Measurements from ENCODE around the gene TIGD3. TPM values are rescaled to one million over a fixed set of nuclear protein-coding genes. Genes with fewer than 3 reads are reported as not detected.

The TIGD3 gene
- total RNA-seq, 2 donors from 2014 or later = 0.99 to 1.0 TPM

DNA sequence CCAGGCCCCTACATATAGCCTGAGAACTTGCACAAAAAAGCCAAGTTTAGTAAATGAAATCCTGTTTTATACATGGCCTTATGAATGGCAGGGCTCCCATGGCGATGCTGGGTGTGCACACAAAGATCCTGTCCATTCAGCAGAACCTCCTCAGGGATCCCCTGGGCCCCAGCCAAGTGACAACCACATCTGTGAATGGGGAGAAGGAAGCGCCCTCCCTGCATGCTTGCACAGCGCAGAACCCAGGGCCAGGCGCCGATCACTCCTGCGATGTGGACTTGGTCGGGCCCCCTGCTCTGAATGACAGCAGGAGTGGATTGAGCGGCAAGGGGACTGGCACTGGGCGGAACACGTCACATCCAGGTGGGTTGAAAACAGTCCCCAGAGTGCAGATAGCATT, 44.3 kb upstream of the TIGD3 start:
- H3K9ac ChIP-seq (ENCODE audit: extremely low read depth, low read length, poor library complexity, severe bottlenecking) = no peak overlapping the region
- peaks cover 42% of the 10 kb centered on the region for H3K27me3 Mint-ChIP-seq (ENCODE audit: insufficient read depth)
- no peak for DNase-seq
- 89 to 90% methylated on average over 10 of the region's 10 CpGs for WGBS, 2 experiments (ENCODE audit: insufficient coverage in 1 of 2, insufficient read length in 1 of 2)
- no peak overlapping the region for H3K4me3 Mint-ChIP-seq
- peaks cover 13% of the 10 kb centered on the region for H3K27me3 ChIP-seq (ENCODE audit: control insufficient read depth, insufficient read depth, low read length, poor library complexity, severe bottlenecking)
- no peak overlapping the region for H3K4me3 ChIP-seq (ENCODE audit: low read length)
- no peak overlapping the region for H3K27ac Mint-ChIP-seq
- no peaks in the 10 kb centered on the region for H3K36me3 ChIP-seq (ENCODE audit: control insufficient read depth, insufficient read depth, low read length)
- no peaks in the 10 kb centered on the region for H3K9me3 Mint-ChIP-seq
- peaks cover 3% of the 10 kb centered on the region for H3K4me1 ChIP-seq (ENCODE audit: control insufficient read depth, insufficient read depth, low read length)
- no peaks in the 10 kb centered on the region for H3K36me3 Mint-ChIP-seq (ENCODE audit: low read depth)
- H3K9me3 ChIP-seq (ENCODE audit: control insufficient read depth, low read length) = no peaks in the 10 kb centered on the region
- H3K4me1 Mint-ChIP-seq = peaks cover 4% of the 10 kb centered on the region
- peak overlapping the region; percentile 32 for H3K27ac ChIP-seq (ENCODE audit: low read depth, low read length)
- TF ChIP-seq, protein P1, sequence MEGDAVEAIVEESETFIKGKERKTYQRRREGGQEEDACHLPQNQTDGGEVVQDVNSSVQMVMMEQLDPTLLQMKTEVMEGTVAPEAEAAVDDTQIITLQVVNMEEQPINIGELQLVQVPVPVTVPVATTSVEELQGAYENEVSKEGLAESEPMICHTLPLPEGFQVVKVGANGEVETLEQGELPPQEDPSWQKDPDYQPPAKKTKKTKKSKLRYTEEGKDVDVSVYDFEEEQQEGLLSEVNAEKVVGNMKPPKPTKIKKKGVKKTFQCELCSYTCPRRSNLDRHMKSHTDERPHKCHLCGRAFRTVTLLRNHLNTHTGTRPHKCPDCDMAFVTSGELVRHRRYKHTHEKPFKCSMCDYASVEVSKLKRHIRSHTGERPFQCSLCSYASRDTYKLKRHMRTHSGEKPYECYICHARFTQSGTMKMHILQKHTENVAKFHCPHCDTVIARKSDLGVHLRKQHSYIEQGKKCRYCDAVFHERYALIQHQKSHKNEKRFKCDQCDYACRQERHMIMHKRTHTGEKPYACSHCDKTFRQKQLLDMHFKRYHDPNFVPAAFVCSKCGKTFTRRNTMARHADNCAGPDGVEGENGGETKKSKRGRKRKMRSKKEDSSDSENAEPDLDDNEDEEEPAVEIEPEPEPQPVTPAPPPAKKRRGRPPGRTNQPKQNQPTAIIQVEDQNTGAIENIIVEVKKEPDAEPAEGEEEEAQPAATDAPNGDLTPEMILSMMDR (conservative IDR thresholded peaks at IDR 0.05) = no peak

DNA sequence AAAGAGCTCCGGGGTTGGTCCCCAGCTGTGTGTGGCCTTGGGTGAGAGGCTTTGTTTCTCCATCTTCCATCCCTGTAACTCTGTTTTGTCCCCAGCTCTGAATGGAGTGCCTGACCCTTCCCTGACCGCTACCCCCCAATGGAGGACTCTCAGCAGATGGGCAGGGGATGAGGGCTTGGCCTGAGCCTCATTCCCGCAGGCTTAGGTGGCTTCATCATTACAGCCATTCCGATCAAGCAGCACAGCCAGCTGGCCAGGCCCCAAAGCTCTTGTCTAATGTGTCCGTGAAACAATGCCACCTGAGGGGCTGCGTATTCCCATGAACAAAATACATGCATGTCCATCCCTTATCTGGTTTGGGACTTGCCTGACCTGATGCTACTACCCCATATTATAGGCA, 43.8 kb upstream of the TIGD3 start:
- Histone ChIP-seq H3K4me3 (ENCODE audit: low read length) (no peak overlapping the region), H3K9me3 (ENCODE audit: control insufficient read depth, low read length) (no peaks in the 10 kb centered on the region), H3K4me1 (ENCODE audit: control insufficient read depth, insufficient read depth, low read length) (peaks cover 3% of the 10 kb centered on the region), H3K9ac (ENCODE audit: extremely low read depth, low read length, poor library complexity, severe bottlenecking) (no peak overlapping the region), H3K27me3 (ENCODE audit: control insufficient read depth, insufficient read depth, low read length, poor library complexity, severe bottlenecking) (peaks cover 13% of the 10 kb centered on the region), H3K27ac (ENCODE audit: low read depth, low read length) (peak overlapping the region; percentile 64), H3K36me3 (ENCODE audit: control insufficient read depth, insufficient read depth, low read length) (no peaks in the 10 kb centered on the region)
- Mint-ChIP-seq H3K27me3 (ENCODE audit: insufficient read depth) (peaks cover 42% of the 10 kb centered on the region), H3K9me3 (no peaks in the 10 kb centered on the region), H3K27ac (no peak overlapping the region), H3K4me1 (peaks cover 5% of the 10 kb centered on the region), H3K4me3 (no peak overlapping the region), H3K36me3 (ENCODE audit: low read depth) (no peaks in the 10 kb centered on the region)
- WGBS, 2 experiments (ENCODE audit: insufficient coverage in 1 of 2, insufficient read length in 1 of 2) = 87% methylated on average over 5 of the region's 6 CpGs; no CpG with 5 or more reads in 1 of the 2 experiments
- TF ChIP-seq, protein P1 (conservative IDR thresholded peaks at IDR 0.05) = no peak
- no peak for DNase-seq

DNA sequence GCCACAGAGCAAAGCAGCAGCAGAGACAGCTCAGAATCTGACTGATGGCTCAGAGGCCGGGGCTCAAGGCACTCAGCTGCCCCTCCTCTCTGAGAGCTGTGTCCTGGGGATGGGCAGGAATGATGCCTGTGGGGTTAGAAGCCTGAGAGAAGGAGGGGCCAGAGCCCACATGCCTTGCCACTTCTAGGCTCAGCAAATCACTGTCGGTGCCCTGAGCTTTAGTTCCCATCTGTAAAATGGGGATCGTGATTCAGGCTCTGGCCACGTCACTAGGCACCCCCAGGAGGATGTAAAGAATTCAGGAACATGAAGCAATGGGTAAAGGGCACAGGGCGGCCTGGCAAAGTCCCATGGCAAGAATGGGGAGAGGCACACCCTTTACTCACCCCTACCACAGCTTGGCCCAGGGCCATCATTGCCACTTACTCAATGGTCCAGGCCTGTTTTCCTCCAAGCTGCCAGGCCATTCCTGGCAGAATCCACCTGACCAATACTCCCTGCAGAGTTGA, 43.3 kb upstream of the TIGD3 start:
- Histone ChIP-seq H3K36me3 (ENCODE audit: control insufficient read depth, insufficient read depth, low read length) (no peaks in the 10 kb centered on the region), H3K9ac (ENCODE audit: extremely low read depth, low read length, poor library complexity, severe bottlenecking) (no peak overlapping the region), H3K4me1 (ENCODE audit: control insufficient read depth, insufficient read depth, low read length) (peaks cover 3% of the 10 kb centered on the region), H3K9me3 (ENCODE audit: control insufficient read depth, low read length) (no peaks in the 10 kb centered on the region), H3K27me3 (ENCODE audit: control insufficient read depth, insufficient read depth, low read length, poor library complexity, severe bottlenecking) (peaks cover 13% of the 10 kb centered on the region), H3K27ac (ENCODE audit: low read depth, low read length) (peak overlapping the region; percentile 64), H3K4me3 (ENCODE audit: low read length) (no peak overlapping the region)
- peaks cover 42% of the 10 kb centered on the region for H3K27me3 Mint-ChIP-seq (ENCODE audit: insufficient read depth)
- TF ChIP-seq, protein P1 (conservative IDR thresholded peaks at IDR 0.05) = no peak
- no peak overlapping the region for H3K4me3 Mint-ChIP-seq
- H3K4me1 Mint-ChIP-seq = peaks cover 10% of the 10 kb centered on the region
- peak; percentile 52 for DNase-seq
- no peak overlapping the region for H3K27ac Mint-ChIP-seq
- 80 to 92% methylated on average over 3 to 5 of the region's 5 CpGs for WGBS, 2 experiments (ENCODE audit: insufficient coverage in 1 of 2, insufficient read length in 1 of 2)
- H3K36me3 Mint-ChIP-seq (ENCODE audit: low read depth) = no peaks in the 10 kb centered on the region
- H3K9me3 Mint-ChIP-seq = no peaks in the 10 kb centered on the region

All from endodermal cell (in vitro differentiated cells).